NCI-H2227 (cell line): ENCODE data around the gene LINC01488.

ENCODE experiments used
- DNase-seq: peaks from one replicate; lab custom pipeline; 2025; ENCODE audit not compliant: unreplicated experiment; lab: John Stamatoyannopoulos, UW

The LINC01488 gene

DNA sequence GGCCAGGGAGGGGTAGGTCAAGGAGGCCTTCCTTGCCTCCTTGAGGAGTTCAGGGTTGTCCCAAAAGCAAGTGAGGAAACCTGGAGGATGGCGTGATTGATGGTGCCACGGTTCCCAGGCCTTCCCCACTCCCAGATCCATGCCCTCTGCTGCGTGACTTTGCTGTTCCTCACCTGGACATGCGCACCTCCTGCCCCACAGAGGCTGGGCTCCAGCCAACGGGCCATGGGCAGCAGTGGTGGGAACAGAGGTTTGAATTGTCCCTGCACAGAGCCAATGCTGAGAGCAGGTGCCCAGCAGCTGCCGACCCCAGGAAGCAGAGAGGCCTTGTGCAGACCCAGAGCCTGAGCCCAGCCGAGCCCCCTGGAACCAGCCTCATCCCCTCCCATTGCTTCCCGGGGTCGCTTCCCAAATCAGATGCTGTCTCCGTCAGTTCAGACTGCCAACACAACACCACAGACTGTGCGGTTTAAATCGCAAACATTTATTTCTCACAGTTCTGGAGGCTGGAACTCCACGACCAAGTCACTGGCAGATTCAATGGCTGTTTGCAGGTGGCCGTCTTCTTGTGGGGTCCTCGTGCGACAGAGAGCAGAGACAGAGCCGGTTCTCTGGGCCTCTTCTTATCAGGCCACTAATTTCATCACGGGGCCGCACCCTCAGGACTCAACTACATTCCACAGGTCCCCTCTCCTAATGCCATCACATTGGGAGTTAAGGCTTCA, 6.2 kb upstream of the LINC01488 start:
- no peak for DNase-seq

DNA sequence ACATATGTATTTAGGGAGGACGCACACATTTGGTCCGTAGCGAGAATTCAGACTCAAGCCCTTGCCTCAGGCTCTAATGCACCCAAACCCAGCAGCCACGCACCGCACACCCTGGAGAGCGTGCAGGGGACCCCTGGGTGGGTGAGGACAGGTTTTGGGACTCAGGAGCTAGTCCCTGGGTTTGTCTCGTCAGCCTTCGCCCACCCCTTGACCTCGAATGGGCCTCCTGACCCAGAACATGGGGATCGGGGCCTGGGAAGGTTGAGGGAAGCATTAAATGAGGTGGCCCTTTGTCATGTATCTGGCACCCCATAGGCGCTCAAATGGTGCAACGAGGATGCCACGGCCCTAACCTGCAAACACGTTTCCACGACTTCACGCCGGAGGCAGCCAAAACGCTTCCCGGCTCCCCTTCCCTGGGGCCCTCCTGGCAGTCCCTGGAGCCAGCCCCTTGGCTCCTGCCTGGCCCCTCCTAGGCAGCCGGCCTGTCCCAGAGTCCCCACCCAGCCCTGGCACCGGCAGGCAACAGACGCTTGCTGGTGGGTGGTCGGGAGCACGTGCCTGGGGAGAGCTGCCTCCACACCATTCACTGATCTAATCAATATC, 5.5 kb upstream of the LINC01488 start:
- DNase-seq, result no peak

DNA sequence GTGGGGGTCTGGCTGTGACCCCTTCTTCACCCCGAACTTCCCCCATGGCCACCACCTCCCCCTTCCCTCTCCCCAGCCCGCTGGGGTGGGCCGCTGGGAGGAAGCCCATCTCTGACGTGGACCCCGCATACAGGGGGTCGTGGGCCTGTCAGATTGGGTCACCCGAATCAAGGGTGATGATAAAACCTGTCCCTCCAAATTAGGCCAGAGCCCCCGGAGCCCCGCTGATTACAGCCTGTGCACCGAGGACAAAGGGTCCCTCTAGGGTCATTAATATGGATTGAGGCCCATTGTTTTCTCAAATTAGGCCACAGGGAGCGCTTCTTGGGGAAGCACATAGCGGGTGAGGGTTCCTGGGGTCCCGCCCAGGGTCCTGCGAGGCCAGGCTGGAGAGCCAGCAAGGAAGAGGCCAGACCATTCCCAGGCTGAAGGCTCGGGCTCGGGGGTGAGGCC, 4.9 kb upstream of the LINC01488 start:
- no peak for DNase-seq

DNA sequence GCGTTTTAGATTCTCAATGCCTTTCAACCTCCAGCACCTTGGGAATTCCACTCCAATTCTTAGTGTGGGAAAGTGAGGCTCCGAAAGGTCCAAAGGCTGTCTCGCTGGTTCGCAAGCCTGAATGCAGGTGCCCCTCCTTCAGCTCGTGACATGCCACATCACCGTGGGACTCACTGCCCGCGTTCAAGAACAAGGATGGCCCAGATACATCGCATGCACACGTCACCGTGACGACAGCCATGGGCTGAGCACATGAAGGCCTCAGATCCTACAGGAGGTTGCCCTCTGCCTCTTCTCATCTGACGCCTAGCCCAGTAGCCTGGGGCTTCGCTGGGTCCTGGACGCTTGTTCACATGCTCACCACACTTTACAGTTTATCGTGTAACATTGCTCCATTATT, 4.4 kb upstream of the LINC01488 start:
- DNase-seq, result no peak

- DNase-seq, result no peak
Measured at GRCh38 chr11:69479591-69480271, 1.7 kb upstream of the LINC01488 start.

DNA sequence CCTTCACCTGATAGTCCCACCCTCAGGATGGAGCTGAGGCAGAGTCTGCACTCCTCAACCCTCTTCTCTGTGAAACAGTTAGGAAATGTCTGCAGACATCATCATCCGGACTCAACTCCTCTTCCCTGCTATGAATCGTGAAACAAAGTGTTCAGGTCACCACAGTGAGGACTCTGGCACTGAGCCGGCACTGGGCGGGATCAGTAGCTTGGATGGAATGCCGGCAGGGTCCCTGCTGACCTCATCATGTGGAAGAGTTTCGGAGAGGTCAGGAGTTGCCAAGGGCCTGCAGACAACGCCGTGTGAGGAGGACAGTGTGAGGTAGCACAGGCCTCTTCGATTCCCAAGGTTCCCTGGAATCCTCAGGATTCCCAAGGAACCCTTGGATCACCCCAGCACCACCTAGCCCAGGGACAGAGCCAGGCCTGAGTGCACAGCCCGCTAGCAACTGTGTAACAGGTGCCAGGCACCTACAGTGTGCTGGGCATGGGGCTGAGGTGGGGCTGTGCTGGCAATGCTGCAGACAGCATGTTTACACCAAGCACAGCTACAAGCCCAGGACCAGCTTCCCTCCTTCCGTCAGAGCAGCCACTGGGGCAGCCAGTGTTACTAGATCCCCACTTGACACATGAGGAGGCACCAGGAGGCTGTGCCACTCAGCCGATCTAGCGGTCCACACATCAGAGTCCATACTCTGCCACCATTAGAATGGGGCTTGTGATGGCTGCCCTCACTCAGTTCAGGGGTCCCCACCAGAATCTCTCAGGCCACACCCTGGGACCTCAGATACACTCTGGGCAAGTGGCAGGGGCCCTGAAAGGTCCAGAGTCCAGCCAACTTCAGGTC, 693 bp upstream of the LINC01488 start:
- DNase-seq, result no peak

- DNase-seq, result no peak
Measured at GRCh38 chr11:69482322-69482721, 859 bp downstream of the LINC01488 start.

- DNase-seq, result no peak
Measured at GRCh38 chr11:69483170-69483569, 1.7 kb downstream of the LINC01488 start.

DNA sequence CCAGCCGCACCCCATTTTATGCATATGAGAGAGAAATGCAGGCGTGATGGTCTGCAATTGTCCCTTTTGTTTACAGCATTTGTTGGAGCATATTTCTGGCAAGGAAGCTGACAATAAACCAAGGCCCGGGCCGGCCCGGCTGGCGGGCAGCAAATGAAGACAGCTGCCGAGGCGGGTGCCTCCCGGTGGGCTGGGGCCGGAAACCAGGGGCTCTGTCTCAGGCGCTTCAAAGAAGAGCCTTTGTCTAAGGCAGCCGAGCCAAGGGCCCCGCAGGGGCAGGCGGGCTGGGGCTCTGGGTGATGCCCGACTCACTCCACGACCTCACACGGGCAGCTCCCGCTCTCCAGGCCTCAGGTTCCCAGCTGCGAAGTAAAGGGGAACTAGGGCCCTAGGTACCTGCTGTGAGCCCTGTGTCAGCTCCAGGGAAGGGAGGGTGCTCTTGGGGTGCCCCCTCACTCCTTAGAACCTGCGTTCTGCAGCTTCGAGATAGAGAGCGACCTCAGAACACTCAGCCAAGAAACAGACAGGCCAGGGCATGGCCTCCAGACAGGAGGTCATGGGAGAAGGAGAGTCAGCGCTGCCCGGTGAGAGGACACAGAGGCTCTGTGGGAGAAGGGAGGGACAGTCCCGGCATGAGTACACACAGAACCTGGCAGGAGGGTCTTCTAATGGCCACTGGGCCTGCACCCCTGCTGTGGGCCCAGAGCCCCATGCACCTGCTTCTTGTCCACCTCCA, 2.4 kb downstream of the LINC01488 start:
- DNase-seq, result no peak

DNA sequence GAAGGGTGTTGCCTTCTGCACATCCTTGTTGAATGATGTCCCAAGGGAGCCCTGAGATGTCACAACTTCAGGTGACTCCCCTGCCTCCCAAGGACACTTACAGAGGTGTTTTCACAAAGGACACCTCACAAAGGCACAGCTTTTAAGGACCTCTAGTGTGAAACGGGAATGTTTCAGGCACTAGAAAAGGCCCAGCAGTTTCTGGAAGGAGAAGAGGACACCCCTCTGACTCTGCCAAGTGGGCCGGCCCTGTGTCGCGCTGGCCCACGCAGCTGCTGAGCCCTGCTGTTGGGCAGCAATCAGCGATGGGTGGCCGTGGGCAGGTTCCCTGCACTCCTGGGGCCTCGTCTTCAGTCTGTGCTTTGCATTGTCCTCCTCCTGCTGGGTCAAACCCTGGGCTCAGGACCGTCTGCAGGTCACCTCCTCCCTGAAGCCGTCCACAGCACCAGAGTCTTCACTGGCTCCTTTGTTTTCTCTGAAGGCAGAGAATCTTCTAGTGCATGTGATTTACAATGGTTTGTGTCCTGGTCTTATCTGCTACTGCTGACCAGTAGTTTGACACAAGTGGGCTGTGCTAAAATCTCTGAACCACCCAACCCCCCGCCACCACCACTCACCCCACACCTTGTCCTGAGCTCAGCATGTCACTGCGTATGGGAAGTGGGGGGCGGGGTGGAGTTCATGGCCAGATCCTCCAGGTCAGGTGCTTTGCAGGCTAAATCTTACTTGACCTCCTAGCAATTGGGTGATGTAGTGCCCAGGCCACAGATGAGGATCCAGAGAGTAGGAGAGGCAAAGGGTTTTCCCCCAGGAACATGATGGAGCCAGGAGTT, 3.2 kb downstream of the LINC01488 start:
- DNase-seq, result no peak

DNA sequence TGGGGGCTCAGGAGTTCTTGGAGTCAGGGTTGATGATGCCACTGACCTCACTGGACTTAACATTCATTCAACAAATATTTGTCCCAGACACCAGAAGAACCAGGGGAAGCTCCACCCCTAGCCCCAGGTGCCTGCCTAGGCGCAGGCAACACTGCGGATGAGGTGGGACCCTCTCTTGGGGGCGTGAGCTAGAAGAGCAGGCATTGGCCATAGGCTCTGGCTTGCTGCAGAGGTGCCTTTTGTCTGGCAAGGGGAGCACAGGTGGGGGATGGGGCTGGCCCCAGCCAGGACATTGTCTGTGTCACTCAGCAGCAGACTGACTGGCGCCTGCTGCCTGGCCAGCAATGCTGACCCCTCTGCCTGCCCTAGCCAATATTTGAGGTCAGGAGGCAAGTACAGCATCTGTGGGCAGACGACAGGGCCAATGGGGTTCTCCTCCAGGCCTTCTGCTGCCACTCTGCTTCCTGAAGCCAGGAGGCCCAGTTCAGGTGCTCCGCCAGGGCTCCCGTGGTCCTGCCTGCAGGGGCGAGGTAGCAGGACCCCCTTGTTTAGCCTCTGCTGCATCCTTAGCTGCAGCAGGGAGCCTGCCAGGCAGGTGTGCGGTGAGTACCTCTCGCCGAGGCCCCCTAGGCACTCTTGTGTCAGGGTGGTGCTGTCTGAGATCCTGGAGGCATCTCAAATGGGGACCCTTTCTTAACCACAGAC, 4.0 kb downstream of the LINC01488 start:
- DNase-seq, result no peak

GRCh38 chr11:69486056-69486772, 4.8 kb downstream of the LINC01488 start:
- DNase-seq, result no peak

DNA sequence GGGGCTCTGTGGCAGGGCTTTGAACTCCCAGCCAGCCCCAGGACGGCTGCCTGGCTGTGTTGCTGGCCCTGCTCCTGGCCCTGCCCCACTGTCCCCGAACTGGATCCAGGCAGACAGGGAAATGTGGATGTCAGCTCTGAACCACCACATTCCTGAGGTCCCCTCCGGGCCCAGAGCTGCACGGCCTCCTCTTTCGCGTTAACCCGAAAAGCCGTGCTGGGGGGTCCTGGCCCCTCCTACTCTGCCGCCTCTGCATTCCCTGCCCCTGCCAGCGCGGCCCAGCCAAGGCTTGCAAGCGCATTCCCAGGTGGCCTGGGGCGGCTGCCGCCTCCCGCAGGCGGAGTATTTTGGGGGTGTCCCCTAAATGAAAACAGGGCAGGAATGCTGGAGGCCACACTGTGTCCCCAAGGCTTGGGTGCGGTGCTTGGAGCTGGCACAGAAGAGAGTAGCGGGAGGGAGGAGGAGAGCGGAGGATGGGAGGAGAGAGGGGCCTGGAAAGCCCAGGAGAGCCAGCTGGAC, 5.4 kb downstream of the LINC01488 start:
- no peak for DNase-seq

DNA sequence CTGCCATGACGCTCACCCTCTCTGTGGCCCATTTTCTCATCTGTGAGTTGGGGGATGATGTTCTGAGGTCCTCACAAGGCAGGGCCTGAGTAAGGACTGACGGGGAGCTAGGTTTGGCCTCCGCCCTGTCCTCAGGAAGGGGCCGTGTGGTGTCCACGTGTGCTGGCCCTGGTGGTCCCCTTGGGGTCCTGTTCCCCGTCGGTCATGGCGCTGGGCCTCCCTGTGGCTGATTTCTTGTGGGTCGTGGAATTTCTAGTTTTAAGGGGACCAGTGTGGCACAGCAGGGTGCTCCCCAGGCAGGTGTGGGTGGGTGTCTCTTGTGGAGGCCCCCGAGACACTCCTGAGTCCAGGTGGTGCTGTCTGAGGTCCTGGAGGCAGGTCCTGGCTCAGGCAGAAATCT, 5.9 kb downstream of the LINC01488 start:
- no peak for DNase-seq

- DNase-seq, result no peak
Measured at GRCh38 chr11:69487849-69488542, 6.5 kb downstream of the LINC01488 start.

DNA sequence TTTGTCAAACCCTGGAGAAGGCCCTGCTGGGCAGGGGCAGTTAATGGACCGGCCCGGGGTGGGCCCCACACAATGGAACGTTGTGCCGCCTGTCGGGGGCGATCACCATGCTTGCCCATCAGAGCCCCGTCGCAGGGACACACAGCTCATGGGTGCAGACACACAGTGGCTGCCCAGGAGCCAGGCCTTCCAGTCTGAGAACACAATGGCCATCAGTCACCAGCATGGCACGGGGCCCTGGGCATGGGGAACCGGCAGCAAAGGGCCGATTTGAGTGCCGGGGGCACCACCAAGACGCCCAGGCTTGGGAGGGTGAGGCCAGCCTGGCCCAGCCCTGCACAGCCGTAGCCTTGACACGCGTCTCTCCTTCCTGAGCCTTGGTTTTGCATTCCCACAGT, 7.1 kb downstream of the LINC01488 start:
- DNase-seq, result no peak

DNA sequence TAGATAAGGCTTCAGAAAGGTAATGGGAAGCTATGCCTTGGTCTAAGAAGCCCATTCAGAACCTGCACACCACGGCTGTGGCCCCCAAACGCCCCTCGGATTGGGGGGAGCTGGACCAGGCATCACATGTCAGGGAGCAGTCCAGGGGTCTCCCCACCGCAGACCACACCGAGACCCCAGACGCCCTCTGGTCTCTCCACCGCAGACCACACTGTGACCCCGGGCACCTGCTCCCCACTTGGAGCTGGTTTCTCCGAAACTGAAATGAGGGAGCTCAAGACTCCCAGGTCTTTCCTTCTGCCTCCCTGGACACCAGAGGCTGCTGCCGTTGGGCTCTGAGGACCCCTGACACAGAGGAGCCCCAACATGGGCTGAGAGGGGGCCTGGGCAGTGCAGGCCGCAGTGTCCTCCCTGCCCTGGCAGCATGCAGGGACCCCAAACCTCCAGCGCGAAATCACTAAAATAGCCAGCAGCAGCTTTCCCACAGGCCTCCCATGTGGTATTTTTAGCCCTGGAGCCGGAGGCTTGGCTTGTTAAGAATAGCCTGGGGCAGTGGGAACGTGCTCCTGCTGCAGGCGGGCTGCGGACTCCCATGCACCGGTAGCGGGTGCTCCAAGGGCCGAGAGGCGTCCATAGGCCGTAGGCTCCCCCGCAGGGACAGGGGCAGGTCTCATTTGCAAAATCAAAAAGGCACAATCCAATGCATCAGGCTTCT, 7.7 kb downstream of the LINC01488 start:
- no peak for DNase-seq
